IMR-90 (cell line): ENCODE results near the gene GPR35. TPM values are rescaled to one million over a fixed set of nuclear protein-coding genes. Genes with fewer than 3 reads are reported as not detected.

Source experiments
- ATAC-seq: fragments of 200-7000 bp; cut with Tn5 transposase; 2 replicates; pipeline ENCODE4 v1.9.1; 2020; ENCODE audit warnings: low read depth, mild to moderate bottlenecking, moderate library complexity
- BruUV-seq: library from RNA; stranded (reverse); fragments of 400-500 nt; replicated peaks from 2 replicates; lab custom pipeline; 2021; lab: Mats Ljungman, UMichigan
- CTCF ChIA-PET: fragments of 300-600 bp; formaldehyde crosslinking; extraction: SDS; loops from one replicate; lab custom pipeline; 2021; ENCODE audit warnings: antibody characterized with exemption; lab: Yijun Ruan, JAX
- POLR2A ChIA-PET: fragments of 300-600 bp; sonication (Branson Sonifier 250); formaldehyde crosslinking; loops from one replicate; lab custom pipeline; 2022; ENCODE audit warnings: antibody characterized with exemption; ENCODE audit not compliant: unreplicated experiment; lab: Charles Lee
- DNase-seq: peaks from one replicate; pipeline ENCODE4 v3.0.0; 2013
- H2AFZ ChIP-seq: replicated peaks from 2 replicates; pipeline ENCODE3; 2013; ENCODE audit warnings: low read length, mild to moderate bottlenecking; ENCODE audit not compliant: poor library complexity
- H2AK5ac ChIP-seq: 2 replicates; pipeline ENCODE4 v1.6.1; 2013; ENCODE audit warnings: low read depth, low read length, inconsistent platforms
- H2AK9ac ChIP-seq: replicated peaks from 2 replicates; pipeline ENCODE3; 2013; ENCODE audit warnings: mild to moderate bottlenecking, low read depth, low read length, moderate library complexity; ENCODE audit not compliant: poor library complexity
- H2BK120ac ChIP-seq: 2 replicates; pipeline ENCODE4 v1.6.1; 2013; ENCODE audit warnings: low read depth, low read length, inconsistent platforms
- H2BK15ac ChIP-seq: 3 replicates; pipeline ENCODE4 v1.6.1; 2013; ENCODE audit warnings: low read depth, low read length, inconsistent platforms
- H2BK20ac ChIP-seq: 2 replicates; pipeline ENCODE4 v1.6.1; 2013; ENCODE audit warnings: low read depth, mild to moderate bottlenecking, inconsistent platforms, low read length, moderate library complexity
- H2BK5ac ChIP-seq: 2 replicates; pipeline ENCODE4 v1.6.1; 2013; ENCODE audit warnings: mild to moderate bottlenecking, low read depth, low read length, inconsistent platforms; ENCODE audit not compliant: poor library complexity, severe bottlenecking
- H3K14ac ChIP-seq: replicated peaks from 2 replicates; pipeline ENCODE4 v1.6.1; 2013; ENCODE audit warnings: low read depth, low read length, inconsistent platforms
- H3K18ac ChIP-seq: 2 replicates; pipeline ENCODE4 v1.6.1; 2013; ENCODE audit warnings: low read depth, low read length, control low read depth
- H3K23ac ChIP-seq: 2 replicates; pipeline ENCODE4 v1.6.1; 2013; ENCODE audit warnings: low read depth, low read length, inconsistent platforms
- H3K27ac ChIP-seq: 2 replicates; pipeline ENCODE4 v1.5.1; 2013; ENCODE audit warnings: mild to moderate bottlenecking, control low read depth, low read length; ENCODE audit not compliant: insufficient read depth
- H3K27me3 ChIP-seq: 2 replicates; pipeline ENCODE4 v1.6.1; 2013; ENCODE audit warnings: low read length; ENCODE audit not compliant: control insufficient read depth, insufficient read depth
- H3K36me3 ChIP-seq: 2 replicates; pipeline ENCODE4 v1.6.1; 2013; ENCODE audit warnings: low read length, mixed read lengths; ENCODE audit not compliant: control insufficient read depth, insufficient read depth
- H3K4ac ChIP-seq: 2 replicates; pipeline ENCODE4 v1.6.1; 2013; ENCODE audit warnings: low read depth, low read length, inconsistent platforms
- H3K4me1 ChIP-seq: 2 replicates; pipeline ENCODE4 v1.6.1; 2013; ENCODE audit warnings: low read length, mixed read lengths; ENCODE audit not compliant: control insufficient read depth, insufficient read depth
- H3K4me2 ChIP-seq: 2 replicates; pipeline ENCODE4 v1.6.1; 2013; ENCODE audit warnings: low read depth, mild to moderate bottlenecking, control low read depth, low read length, moderate library complexity
- H3K4me3 ChIP-seq: 2 replicates; pipeline ENCODE4 v1.5.1; 2013; ENCODE audit warnings: low read depth, mild to moderate bottlenecking, control low read depth, low read length, moderate library complexity; ENCODE audit not compliant: insufficient read depth
- H3K56ac ChIP-seq: 2 replicates; pipeline ENCODE4 v1.6.1; 2013; ENCODE audit warnings: low read length, inconsistent platforms; ENCODE audit not compliant: insufficient read depth; ENCODE audit errors: extremely low read depth
- H3K79me1 ChIP-seq, 2 experiments: 2 replicates each; pipeline ENCODE4 v1.6.1; 2013; ENCODE audit warnings: low read length in 2 of 2, inconsistent platforms in 1 of 2, low read depth in 1 of 2
- H3K9ac ChIP-seq: 2 replicates; pipeline ENCODE4 v1.6.1; 2013; ENCODE audit warnings: low read depth, low read length, control low read depth
- H3K9me1 ChIP-seq: 2 replicates; pipeline ENCODE4 v1.6.1; 2013; ENCODE audit warnings: low read length, inconsistent platforms; ENCODE audit not compliant: insufficient read depth
- H3K9me3 ChIP-seq: 2 replicates; pipeline ENCODE4 v1.6.1; 2013; ENCODE audit warnings: low read length; ENCODE audit not compliant: control insufficient read depth, insufficient read depth
- H4K20me1 ChIP-seq: 2 replicates; pipeline ENCODE4 v1.6.1; 2013; ENCODE audit warnings: low read length, inconsistent platforms; ENCODE audit not compliant: insufficient read depth
- H4K5ac ChIP-seq: 2 replicates; pipeline ENCODE4 v1.6.1; 2013; ENCODE audit warnings: mild to moderate bottlenecking, low read depth, low read length, control low read depth
- H4K8ac ChIP-seq, 2 experiments: 2 replicates each; pipeline ENCODE4 v1.6.1; 2013; ENCODE audit warnings: low read depth in 2 of 2, low read length in 2 of 2, control low read depth in 1 of 2, inconsistent platforms in 1 of 2
- H4K91ac ChIP-seq: 2 replicates; pipeline ENCODE4 v1.6.1; 2013; ENCODE audit warnings: low read depth, low read length, inconsistent platforms; ENCODE audit not compliant: insufficient read depth
- BHLHE40 ChIP-seq: fragments of 150-350 bp; IDR thresholded peaks from 2 replicates; pipeline ENCODE4 v1.6.1; 2016; ENCODE audit warnings: mild to moderate bottlenecking, low read depth, low read length
- CHD1 ChIP-seq: IDR thresholded peaks from 2 replicates; pipeline ENCODE4 v1.6.1; 2012; ENCODE audit warnings: low read depth, low read length, improper control_type of control experiment
- FOS ChIP-seq: fragments of 150-350 bp; IDR thresholded peaks from 2 replicates; pipeline ENCODE4 v1.6.1; 2016; ENCODE audit warnings: low read depth, low read length
- MAFK ChIP-seq: IDR thresholded peaks from 2 replicates; pipeline ENCODE4 v1.6.1; 2012; ENCODE audit warnings: low read depth, low read length, improper control_type of control experiment
- MAZ ChIP-seq: IDR thresholded peaks from 2 replicates; pipeline ENCODE4 v1.6.1; 2012; ENCODE audit warnings: low read depth, mild to moderate bottlenecking, low read length, improper control_type of control experiment, moderate library complexity, borderline replicate concordance
- MXI1 ChIP-seq: IDR thresholded peaks from 2 replicates; pipeline ENCODE4 v1.6.1; 2012; ENCODE audit warnings: low read depth, mild to moderate bottlenecking, low read length, moderate library complexity, borderline replicate concordance
- NFE2L2 ChIP-seq: fragments of 150-350 bp; IDR thresholded peaks from 2 replicates; pipeline ENCODE4 v1.6.1; 2016; ENCODE audit warnings: low read depth, mild to moderate bottlenecking, low read length
- RAD21 ChIP-seq: IDR thresholded peaks from 2 replicates; pipeline ENCODE4 v1.6.1; 2012; ENCODE audit warnings: low read length, improper control_type of control experiment
- RCOR1 ChIP-seq: IDR thresholded peaks from 2 replicates; pipeline ENCODE4 v1.6.1; 2012; ENCODE audit warnings: mild to moderate bottlenecking, low read length, improper control_type of control experiment; ENCODE audit not compliant: insufficient replicate concordance
- RFX5 ChIP-seq: IDR thresholded peaks from 2 replicates; pipeline ENCODE4 v1.8.0; 2012; ENCODE audit warnings: low read depth, mild to moderate bottlenecking, low read length, moderate library complexity
- SMC3 ChIP-seq: fragments of 150-350 bp; IDR thresholded peaks from 2 replicates; pipeline ENCODE4 v1.6.1; 2016; ENCODE audit warnings: low read depth, mild to moderate bottlenecking, antibody characterized with exemption, low read length, moderate library complexity
- WGBS, 2 experiments: methylation state at CpG; one replicate each; pipeline versions ENCODE4 v1.1.5 to v1.1.7; 2013; ENCODE audit warnings: missing lambda C conversion rate in 2 of 2; ENCODE audit not compliant: insufficient read length in 1 of 2; ENCODE audit errors: extremely low coverage in 2 of 2; 5-methylcytosine and 5-hydroxymethylcytosine counted together
- dilution Hi-C: fragments of 300-500 bp; cut with HindIII; formaldehyde crosslinking; loops from one replicate; pipeline ENCODE4 v1.14.3; 2018; ENCODE audit warnings: low sequenced_read_pairs; ENCODE audit not compliant: unreplicated experiment
- in situ Hi-C: fragments of 300-500 bp; cut with MboI; formaldehyde crosslinking; loops from 3 replicates; pipeline ENCODE4 v1.14.3; 2019; ENCODE audit warnings: low sequenced_read_pairs, inconsistent platforms, mixed read lengths
- intact Hi-C: fragments of 100-400 bp; cut with micrococcal nuclease; formaldehyde crosslinking; loops from 2 replicates; pipeline ENCODE4 v1.10.0; 2022
- polyA plus RNA-seq, 3 experiments: library from polyadenylated mRNA; depleted of rRNA; stranded (reverse); fragments of >200 nt; gene quantifications; 2 replicates each; pipeline ENCODE4 v1.2.3, GENCODE V29; 2012; ENCODE audit warnings: low replicate concordance in 1 of 3
- total RNA-seq: library from RNA; depleted of rRNA; stranded (reverse); fragments of >200 nt; gene quantifications from 2 replicates; pipeline ENCODE4 v1.2.3, GENCODE V29; 2012
- TF ChIP-seq, protein P1 (sequence below): conservative IDR thresholded peaks from 2 replicates; pipeline ENCODE4 v1.5.1; 2012; ENCODE audit warnings: mild to moderate bottlenecking, low read depth, low read length, improper control_type of control experiment
- TF ChIP-seq, protein P2 (sequence below): fragments of 150-350 bp; IDR thresholded peaks from 2 replicates; pipeline ENCODE4 v1.6.1; 2016; ENCODE audit warnings: low read depth, mild to moderate bottlenecking, low read length, moderate library complexity, borderline replicate concordance
- TF ChIP-seq, protein P3 (sequence below): fragments of 150-350 bp; IDR thresholded peaks from 2 replicates; pipeline ENCODE4 v1.6.1; 2017; ENCODE audit warnings: mild to moderate bottlenecking, antibody characterized with exemption, low read length, low read depth

Gene GPR35
- total and polyA plus RNA-seq, 2 of the 4 experiments (the other 2 are of a cell fraction): 0.31 TPM; not detected in 1

DNA sequence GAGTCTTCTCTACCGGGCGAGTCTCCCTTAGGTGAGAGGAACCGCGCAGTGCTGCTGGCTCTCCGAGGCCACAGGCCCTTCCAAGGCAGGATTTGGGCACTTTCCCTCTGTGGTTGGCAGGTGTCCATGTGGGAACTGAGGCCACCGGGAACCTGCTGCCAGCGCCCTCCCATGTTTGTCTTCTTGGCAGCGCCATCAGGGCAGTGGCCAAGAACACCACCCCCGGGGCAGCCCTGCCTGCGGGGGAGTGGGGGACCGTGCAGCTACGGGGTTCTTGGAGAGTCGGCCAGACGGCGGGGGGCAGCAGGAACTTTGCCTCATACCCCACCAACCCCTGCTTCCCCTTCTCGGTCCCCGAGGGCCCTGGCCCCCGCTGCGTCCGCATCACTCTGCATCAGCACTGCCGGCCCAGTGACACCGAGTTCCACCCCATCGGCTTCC is 28.8 kb upstream of the GPR35 start:
- no peak overlapping the region for H3K4ac ChIP-seq
- H3K9me1 ChIP-seq: no peaks in the 10 kb centered on the region
- no peaks in the 10 kb centered on the region for H3K27me3 ChIP-seq
- ATAC-seq: no peak
- no peak overlapping the region for H3K18ac ChIP-seq
- no peak overlapping the region for H4K91ac ChIP-seq
- H3K27ac ChIP-seq: no peak overlapping the region
- no peak overlapping the region for H3K9ac ChIP-seq
- H3K36me3 ChIP-seq: peaks cover 27% of the 10 kb centered on the region
- TF ChIP-seq RAD21: no peak
- no peak for TF ChIP-seq FOS
- TF ChIP-seq NFE2L2: no peak
- TF ChIP-seq, protein P1, sequence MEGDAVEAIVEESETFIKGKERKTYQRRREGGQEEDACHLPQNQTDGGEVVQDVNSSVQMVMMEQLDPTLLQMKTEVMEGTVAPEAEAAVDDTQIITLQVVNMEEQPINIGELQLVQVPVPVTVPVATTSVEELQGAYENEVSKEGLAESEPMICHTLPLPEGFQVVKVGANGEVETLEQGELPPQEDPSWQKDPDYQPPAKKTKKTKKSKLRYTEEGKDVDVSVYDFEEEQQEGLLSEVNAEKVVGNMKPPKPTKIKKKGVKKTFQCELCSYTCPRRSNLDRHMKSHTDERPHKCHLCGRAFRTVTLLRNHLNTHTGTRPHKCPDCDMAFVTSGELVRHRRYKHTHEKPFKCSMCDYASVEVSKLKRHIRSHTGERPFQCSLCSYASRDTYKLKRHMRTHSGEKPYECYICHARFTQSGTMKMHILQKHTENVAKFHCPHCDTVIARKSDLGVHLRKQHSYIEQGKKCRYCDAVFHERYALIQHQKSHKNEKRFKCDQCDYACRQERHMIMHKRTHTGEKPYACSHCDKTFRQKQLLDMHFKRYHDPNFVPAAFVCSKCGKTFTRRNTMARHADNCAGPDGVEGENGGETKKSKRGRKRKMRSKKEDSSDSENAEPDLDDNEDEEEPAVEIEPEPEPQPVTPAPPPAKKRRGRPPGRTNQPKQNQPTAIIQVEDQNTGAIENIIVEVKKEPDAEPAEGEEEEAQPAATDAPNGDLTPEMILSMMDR: no peak
- TF ChIP-seq SMC3: no peak
- no peak for TF ChIP-seq MXI1
- TF ChIP-seq MAFK: no peak
- no peak for TF ChIP-seq CHD1
- TF ChIP-seq, protein P2, sequence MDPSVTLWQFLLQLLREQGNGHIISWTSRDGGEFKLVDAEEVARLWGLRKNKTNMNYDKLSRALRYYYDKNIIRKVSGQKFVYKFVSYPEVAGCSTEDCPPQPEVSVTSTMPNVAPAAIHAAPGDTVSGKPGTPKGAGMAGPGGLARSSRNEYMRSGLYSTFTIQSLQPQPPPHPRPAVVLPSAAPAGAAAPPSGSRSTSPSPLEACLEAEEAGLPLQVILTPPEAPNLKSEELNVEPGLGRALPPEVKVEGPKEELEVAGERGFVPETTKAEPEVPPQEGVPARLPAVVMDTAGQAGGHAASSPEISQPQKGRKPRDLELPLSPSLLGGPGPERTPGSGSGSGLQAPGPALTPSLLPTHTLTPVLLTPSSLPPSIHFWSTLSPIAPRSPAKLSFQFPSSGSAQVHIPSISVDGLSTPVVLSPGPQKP: no peak
- no peak for TF ChIP-seq RFX5
- TF ChIP-seq, protein P3, sequence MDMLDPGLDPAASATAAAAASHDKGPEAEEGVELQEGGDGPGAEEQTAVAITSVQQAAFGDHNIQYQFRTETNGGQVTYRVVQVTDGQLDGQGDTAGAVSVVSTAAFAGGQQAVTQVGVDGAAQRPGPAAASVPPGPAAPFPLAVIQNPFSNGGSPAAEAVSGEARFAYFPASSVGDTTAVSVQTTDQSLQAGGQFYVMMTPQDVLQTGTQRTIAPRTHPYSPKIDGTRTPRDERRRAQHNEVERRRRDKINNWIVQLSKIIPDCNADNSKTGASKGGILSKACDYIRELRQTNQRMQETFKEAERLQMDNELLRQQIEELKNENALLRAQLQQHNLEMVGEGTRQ: no peak
- no peak for TF ChIP-seq RCOR1
- TF ChIP-seq MAZ: no peak
- no peak for TF ChIP-seq BHLHE40
- H3K4me3 ChIP-seq: no peak overlapping the region
- intact Hi-C loops (no loop called here), dilution Hi-C loops (no loop called here), in situ Hi-C loops (no loop called here)
- WGBS, 2 experiments: 66% methylated on average over 6 of the region's 23 CpGs; no CpG with 5 or more reads in 1 of the 2 experiments
- H3K9me3 ChIP-seq: no peaks in the 10 kb centered on the region
- POLR2A ChIA-PET: no interaction called here
- no peak for DNase-seq
- H2BK15ac ChIP-seq: no peak overlapping the region
- no peak overlapping the region for H2AFZ ChIP-seq
- H4K8ac ChIP-seq: no peak overlapping the region
- H4K5ac ChIP-seq: no peak overlapping the region
- H3K4me1 ChIP-seq: no peaks in the 10 kb centered on the region
- H2BK120ac ChIP-seq: no peak overlapping the region
- no peak overlapping the region for H2AK9ac ChIP-seq
- no peak overlapping the region for H3K56ac ChIP-seq
- no TSS peak for BruUV-seq
- H3K23ac ChIP-seq: no peak overlapping the region
- CTCF ChIA-PET: no interaction called here
- H3K14ac ChIP-seq: no peak overlapping the region
- no peak overlapping the region for H2BK20ac ChIP-seq
- H2BK5ac ChIP-seq: no peak overlapping the region
- H3K4me2 ChIP-seq: no peak overlapping the region
- H2AK5ac ChIP-seq: no peak overlapping the region
- peaks cover 0 to 16% of the 10 kb centered on the region in 2 experiments; a peak in 2 of 4 replicates for H3K79me1 ChIP-seq
- no peaks in the 10 kb centered on the region; the same call in 1 of the 2 replicates for H4K20me1 ChIP-seq
